ENCODE measurements around the gene AGPAT4. TPM values are rescaled to one million over a fixed set of nuclear protein-coding genes. Genes with fewer than 3 reads are reported as not detected.

The AGPAT4 gene
- total RNA-seq, 1 experiment from 2014 or later, result 22.0 TPM

- H4K5ac ChIP-seq (ENCODE audit: insufficient read length, low read depth, low read length), result no peak overlapping the region
- Mint-ChIP-seq H3K36me3 (ENCODE audit: insufficient read depth in 1 of 3, low read depth in 3 of 3) (peaks cover 67 to 71% (median 67%) of the 10 kb centered on the region in 3 experiments), H3K4me3 (no peak overlapping the region), H3K27ac (peak overlapping the region in 1 of 3 experiments; percentile 75; a peak in 1 of 7 replicates), H3K9me3 (peaks cover 7 to 9% of the 10 kb centered on the region in 2 experiments; a peak in 4 of 5 replicates), H3K4me1 (peaks cover 27 to 28% of the 10 kb centered on the region in 2 experiments), H3K27me3 (ENCODE audit: low read depth) (no peaks in the 10 kb centered on the region)
- no peak overlapping the region for H4K8ac ChIP-seq (replicated peaks; ENCODE audit: insufficient read length, low read depth, low read length)
- H4K20me1 ChIP-seq (ENCODE audit: control insufficient read depth, insufficient read depth, insufficient read length), result no peaks in the 10 kb centered on the region
- no peak overlapping the region for H2BK5ac ChIP-seq (ENCODE audit: insufficient read length, low read length)
- peaks cover 6% of the 10 kb centered on the region; the same call in 1 of the 2 replicates for H3K4me1 ChIP-seq (ENCODE audit: insufficient read depth, low read length)
- H2BK12ac ChIP-seq (ENCODE audit: insufficient read length, low read depth, low read length), result no peak overlapping the region
- no peaks in the 10 kb centered on the region for H3K79me1 ChIP-seq (ENCODE audit: insufficient read depth, low read depth, low read length, poor library complexity, severe bottlenecking)
- no peak overlapping the region for H3T11ph ChIP-seq (ENCODE audit: low read length)
- no peak overlapping the region for H3K4ac ChIP-seq (ENCODE audit: low read depth, low read length)
- H3K9ac ChIP-seq (ENCODE audit: extremely low read depth, insufficient read length, low read length), result no peak overlapping the region
- no peak overlapping the region for H3K4me2 ChIP-seq (ENCODE audit: insufficient read depth, insufficient read length, low read length)
- no peak overlapping the region for H2BK15ac ChIP-seq (ENCODE audit: low read depth, low read length)
- H2BK120ac ChIP-seq (ENCODE audit: low read depth, low read length, poor library complexity, severe bottlenecking), result no peak overlapping the region
- H4K91ac ChIP-seq (ENCODE audit: insufficient read length, low read depth, low read length), result no peak overlapping the region
- no peaks in the 10 kb centered on the region for H3K23me2 ChIP-seq (ENCODE audit: insufficient read length, low read depth, low read length, poor library complexity, severe bottlenecking)
- no peak overlapping the region for H2AFZ ChIP-seq (ENCODE audit: low read length)
- H3K27ac ChIP-seq (ENCODE audit: insufficient read length, low read depth, low read length), result no peak overlapping the region
- no peak overlapping the region for H3K14ac ChIP-seq (ENCODE audit: insufficient read depth, low read length)
- H3K56ac ChIP-seq (ENCODE audit: insufficient read length, low read depth, low read length), result no peak overlapping the region
- H3K27me3 ChIP-seq (ENCODE audit: insufficient read depth, low read length), result no peaks in the 10 kb centered on the region
- no peak overlapping the region for H2AK5ac ChIP-seq (ENCODE audit: insufficient read length, low read length)
- no peak for TF ChIP-seq CTCF (conservative IDR thresholded peaks at IDR 0.05)
- no peak overlapping the region for H3K23ac ChIP-seq (ENCODE audit: insufficient read length, low read depth, low read length)
- no CpG with 5 or more reads among the region's 16 CpGs for WGBS (ENCODE audit: extremely low coverage, insufficient read length, low lambda C conversion rate)
- H2BK20ac ChIP-seq (ENCODE audit: low read depth, low read length, poor library complexity, severe bottlenecking), result no peak overlapping the region
- no peaks in the 10 kb centered on the region for H3K9me3 ChIP-seq (ENCODE audit: control insufficient read depth, low read depth, low read length)
- no peak for DNase-seq
- no peaks in the 10 kb centered on the region for H3K79me2 ChIP-seq (ENCODE audit: insufficient read depth, low read length)
- H3K18ac ChIP-seq (ENCODE audit: insufficient read length, low read depth, low read length), result no peak overlapping the region
Measured at GRCh38 chr6:161161889-161162624, 111.8 kb downstream of the AGPAT4 start.
